Measurements from ENCODE around the gene ITIH6.

DNA sequence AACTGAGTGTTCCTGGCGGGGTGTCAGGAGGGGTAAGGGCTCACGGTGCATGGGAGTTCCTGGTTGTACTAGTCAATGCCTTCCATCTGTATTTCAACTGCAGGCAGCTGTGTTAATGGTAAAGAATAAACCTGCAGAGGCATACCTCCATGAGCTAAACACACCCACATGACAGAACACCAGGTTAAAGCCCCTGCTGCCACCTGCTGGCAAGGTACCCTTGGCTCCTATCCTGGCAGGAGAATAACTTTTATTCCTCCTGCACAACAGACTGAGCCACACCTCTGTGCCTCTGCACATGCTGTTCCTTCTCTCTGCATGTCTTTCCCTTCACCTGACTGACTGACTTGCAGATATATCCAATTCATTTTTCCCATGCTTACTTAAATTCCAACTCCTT, 11.1 kb downstream of the ITIH6 start:
- TF ChIP-seq, protein P1, sequence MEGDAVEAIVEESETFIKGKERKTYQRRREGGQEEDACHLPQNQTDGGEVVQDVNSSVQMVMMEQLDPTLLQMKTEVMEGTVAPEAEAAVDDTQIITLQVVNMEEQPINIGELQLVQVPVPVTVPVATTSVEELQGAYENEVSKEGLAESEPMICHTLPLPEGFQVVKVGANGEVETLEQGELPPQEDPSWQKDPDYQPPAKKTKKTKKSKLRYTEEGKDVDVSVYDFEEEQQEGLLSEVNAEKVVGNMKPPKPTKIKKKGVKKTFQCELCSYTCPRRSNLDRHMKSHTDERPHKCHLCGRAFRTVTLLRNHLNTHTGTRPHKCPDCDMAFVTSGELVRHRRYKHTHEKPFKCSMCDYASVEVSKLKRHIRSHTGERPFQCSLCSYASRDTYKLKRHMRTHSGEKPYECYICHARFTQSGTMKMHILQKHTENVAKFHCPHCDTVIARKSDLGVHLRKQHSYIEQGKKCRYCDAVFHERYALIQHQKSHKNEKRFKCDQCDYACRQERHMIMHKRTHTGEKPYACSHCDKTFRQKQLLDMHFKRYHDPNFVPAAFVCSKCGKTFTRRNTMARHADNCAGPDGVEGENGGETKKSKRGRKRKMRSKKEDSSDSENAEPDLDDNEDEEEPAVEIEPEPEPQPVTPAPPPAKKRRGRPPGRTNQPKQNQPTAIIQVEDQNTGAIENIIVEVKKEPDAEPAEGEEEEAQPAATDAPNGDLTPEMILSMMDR (conservative IDR thresholded peaks at IDR 0.05) = peak; percentile 51
- TF ChIP-seq EZH2 (IDR thresholded peaks at IDR 0.05; ENCODE audit: low read depth) = no peak
